GM12892 (cell line): ENCODE data around the gene CPEB3.
"Not testable (repeated sequence)": the region's sequence is repeated elsewhere in the genome, so short reads cannot be mapped to it uniquely, and the experiment has no call there.

Source experiments
- DNase-seq: peaks from one replicate; pipeline ENCODE4 v3.0.0; 2011; ENCODE audit not compliant: insufficient read length
- FAIRE-seq: peaks from 2 replicates; lab custom pipeline; 2011; peaks lifted over from hg19 to GRCh38; lab: Jason Lieb, UNC
- POLR2A ChIP-seq: IDR thresholded peaks from 2 replicates; pipeline ENCODE4 v1.6.1; 2011; ENCODE audit warnings: low read depth, low read length, control low read depth
- POLR2AphosphoS5 ChIP-seq: IDR thresholded peaks from 2 replicates; pipeline ENCODE4 v1.6.1; 2011; ENCODE audit warnings: low read depth, low read length, control low read depth
- TAF1 ChIP-seq: IDR thresholded peaks from 2 replicates; pipeline ENCODE4 v1.6.1; 2011; ENCODE audit warnings: low read depth, mild to moderate bottlenecking, control low read depth, low read length, borderline replicate concordance

The CPEB3 gene

DNA sequence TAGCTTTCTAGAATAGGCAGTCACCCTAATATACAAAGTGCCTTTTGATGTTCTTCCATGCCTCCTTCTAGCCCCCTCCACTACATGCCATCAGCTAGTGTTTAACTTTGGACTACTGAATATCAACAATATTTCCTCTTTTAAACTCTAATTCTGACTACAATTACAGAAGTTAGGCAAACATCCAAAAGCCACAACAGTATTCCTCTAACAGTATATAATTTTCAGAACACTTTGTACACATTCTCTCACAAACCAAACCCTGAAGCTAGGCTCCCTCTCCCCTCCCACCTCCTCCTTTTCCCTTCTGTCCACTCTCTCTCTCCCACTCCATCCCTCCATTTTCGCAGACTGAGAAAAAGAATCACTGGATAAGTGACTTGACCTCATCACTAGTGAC lies 59.7 kb downstream of the CPEB3 start:
- TF ChIP-seq TAF1 = no peak
- no peak for TF ChIP-seq POLR2A
- no peak for TF ChIP-seq POLR2AphosphoS5
- FAIRE-seq (no peak), DNase-seq (no peak)

DNA sequence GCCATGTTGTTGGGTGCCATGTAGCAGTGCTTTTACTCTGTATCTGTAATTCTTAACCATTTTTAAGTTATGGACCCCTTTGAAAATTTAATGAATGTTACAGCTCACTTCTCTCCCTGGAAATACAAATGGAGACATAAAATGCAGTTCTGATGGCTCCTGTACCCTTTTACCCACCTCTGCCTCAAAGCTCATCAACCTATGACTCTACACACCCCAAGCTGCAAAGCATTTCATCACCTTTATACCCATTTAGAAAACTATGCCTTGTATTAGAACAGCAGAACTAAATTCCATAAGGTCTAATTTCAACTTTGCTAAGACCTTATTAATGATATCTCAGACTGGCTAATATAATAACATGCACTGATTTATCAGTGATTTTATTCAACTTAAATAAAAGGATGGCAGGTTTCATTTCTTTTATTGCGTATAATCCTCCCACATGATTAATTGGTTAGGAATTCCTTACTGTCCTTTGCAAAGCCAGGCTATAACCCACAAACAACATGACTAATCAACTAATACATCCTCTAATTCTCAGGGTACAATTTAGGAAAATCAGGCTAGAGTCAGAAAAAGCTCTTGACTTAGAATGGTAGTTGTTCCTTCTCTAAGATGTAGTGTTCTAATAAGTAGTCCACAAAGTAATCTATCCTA lies 68.1 kb downstream of the CPEB3 start:
- DNase-seq = no peak
- TF ChIP-seq POLR2AphosphoS5 (no peak), TAF1 (no peak), POLR2A (no peak)
- no peak for FAIRE-seq

DNA sequence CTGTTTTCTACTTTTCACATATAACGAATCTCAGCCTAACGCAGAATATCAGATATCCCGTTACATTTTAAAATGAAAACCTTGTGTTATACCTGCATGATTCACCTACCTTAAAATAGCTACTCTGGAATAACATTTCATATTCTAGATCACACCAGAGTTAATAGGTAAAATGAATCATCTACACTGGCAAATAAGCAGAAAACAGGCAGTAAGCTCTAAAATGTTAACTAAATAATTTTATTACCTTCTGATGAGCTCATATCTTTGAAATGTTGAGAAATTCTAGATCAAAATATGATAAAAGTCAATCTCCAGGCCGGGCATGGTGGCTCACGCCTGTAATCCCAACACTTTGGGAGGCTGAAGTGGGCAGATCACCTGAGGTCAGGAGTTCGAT lies 71.3 kb downstream of the CPEB3 start:
- FAIRE-seq (no peak), DNase-seq (no peak)
- TF ChIP-seq POLR2AphosphoS5 (no peak), POLR2A (no peak), TAF1 (no peak)

DNA sequence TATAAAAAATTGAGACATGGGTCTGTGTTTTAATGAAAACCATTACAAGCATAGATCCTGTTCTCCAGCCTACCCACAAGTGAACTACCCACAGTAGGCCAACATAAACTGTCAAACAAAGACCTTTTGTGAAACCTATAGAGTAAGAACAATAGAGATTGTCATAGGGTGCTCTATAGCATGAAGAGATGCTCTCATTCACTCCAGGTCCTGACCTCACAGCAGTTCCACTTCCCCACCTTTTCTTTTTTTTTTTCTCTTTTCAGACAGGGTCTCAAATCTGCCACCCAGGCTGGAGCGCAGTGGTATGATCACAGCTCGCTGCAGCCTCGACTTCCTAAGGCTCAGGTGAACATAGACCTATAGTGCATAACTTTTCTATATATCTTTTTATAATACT lies 72.3 kb downstream of the CPEB3 start:
- no peak for TF ChIP-seq TAF1
- TF ChIP-seq POLR2AphosphoS5 = no peak
- TF ChIP-seq POLR2A = no peak
- DNase-seq (no peak), FAIRE-seq (no peak)

DNA sequence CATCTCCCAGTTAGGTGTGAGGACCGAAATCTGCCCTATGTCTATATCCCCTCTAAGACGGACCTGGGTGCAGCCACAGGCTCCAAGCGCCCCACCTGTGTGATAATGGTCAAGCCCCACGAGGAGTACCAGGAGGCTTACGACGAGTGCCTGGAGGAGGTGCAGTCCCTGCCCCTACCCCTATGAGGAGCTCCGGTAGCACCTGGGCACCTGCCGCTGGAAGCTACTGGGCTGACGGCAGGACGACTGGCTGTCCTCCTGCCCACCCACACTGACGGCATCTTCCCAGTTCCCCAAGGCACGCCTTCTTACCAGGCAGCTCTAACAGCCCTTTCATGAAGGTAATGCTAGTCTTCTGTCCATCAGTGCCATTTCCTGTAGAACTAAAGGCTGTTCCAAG lies 74.3 kb downstream of the CPEB3 start:
- DNase-seq = not testable (repeated sequence)
- FAIRE-seq = peak; percentile 63

DNA sequence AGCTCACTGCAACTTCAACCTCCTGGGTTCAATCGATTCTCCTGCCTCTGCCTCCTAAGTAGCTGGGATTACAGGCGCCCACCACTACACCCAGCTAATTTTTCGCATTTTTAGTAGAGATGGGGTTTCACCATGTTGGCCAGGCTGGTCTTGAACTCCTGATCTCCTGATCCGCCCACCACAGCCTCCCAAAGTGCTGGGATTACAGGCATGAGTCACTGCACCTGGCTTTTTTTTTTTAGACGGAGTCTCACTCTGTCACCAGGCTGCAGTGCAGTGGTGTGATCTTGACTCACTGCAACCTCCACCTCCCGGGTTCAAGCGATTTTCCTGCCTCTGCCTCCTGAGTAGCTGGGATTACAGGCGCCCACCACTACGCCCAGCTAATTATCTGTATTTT lies 75.7 kb downstream of the CPEB3 start:
- not testable (repeated sequence) for FAIRE-seq, DNase-seq

DNA sequence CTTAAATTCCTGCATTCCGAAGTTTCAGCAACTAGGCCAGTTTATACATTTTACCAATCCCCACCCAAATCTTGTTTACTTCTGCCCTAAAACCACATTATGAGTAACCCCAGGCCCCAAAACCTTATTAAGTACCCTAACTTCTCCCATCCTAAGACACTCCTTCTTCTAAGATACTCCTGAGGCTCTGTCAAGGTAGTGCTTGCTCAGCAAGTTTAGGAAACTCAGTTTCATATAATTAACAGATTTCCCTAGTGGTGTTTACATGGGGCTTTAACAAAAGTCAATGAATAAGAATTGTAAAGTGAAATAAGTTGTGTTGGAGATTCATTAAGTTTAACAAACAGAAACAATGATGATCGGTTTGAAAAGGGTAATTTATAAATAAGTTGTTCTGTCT lies 77.8 kb downstream of the CPEB3 start:
- TF ChIP-seq POLR2AphosphoS5 (no peak), POLR2A (no peak), TAF1 (no peak)
- FAIRE-seq (no peak), DNase-seq (no peak)

DNA sequence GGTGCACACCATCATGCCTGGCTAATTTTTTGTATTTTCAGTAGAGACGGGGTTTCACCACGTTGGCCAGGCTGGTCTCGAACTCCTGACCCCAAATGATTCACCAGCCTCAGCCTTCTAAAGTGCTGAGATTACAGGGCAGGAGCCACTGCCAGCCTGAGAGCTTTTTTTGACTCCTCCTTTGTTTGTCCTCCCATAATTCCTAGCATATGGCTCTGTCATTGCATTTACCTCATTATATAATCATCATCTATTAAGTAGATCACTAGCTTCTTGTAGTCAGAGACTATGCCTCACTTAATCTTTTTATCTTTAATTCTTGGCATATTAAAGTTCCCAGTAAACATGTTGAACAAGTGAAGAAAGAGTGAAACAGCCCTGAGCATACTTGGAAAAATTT lies 82.1 kb downstream of the CPEB3 start:
- no peak for FAIRE-seq

DNA sequence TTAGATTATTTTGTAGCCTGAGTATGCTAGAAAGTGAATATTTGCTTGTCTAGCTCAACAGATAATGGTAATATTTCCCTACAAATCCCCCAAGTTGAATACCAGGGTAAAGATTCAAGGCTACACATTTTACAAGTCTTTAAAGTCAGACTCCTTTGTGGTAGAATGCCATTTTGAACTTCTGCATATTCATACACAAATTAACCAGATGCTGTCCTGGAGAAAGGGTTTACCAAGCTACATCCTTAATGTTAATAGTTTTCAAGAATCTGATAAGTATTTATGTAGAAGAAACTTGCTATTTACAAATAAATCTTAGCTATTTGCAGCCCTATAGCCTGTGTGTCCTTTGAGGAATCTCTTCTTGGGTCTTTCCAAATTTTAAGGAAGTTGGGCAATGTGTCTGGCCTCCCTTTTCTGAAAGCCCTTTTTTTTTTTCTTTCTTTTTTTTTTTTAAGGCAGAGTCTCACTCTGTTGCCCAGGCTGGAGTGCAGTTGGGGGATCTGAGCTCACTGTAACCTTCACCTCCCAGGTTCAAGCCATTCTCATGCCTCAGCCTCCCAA lies 82.6 kb downstream of the CPEB3 start:
- TF ChIP-seq POLR2AphosphoS5 (no peak), POLR2A (no peak), TAF1 (no peak)
- no peak for FAIRE-seq
- no peak for DNase-seq

More for the DNA sequence above, 82.1 kb downstream of the CPEB3 start:
- TF ChIP-seq POLR2A (no peak), POLR2AphosphoS5 (no peak), TAF1 (no peak)
- DNase-seq = no peak

DNA sequence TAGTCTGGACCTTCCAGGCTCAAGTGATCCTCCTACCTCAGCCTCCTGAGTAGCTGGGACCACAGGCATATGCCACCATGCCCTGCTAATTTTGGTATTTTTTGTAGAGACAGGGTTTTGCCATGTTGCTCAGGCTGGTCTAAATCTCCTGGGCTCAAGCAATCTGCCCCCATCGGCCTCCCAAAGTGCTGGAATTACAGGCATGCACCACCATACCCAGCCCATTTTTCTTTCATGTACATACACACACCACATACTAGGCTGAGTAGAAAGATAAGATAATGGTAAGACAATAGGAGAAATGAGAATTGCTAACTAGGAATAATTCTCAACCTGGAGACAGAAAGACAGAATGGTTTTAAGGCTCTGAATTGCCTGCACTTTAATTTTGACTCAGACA lies 83.8 kb downstream of the CPEB3 start:
- DNase-seq (no peak), FAIRE-seq (no peak)
- no peak for TF ChIP-seq POLR2A
- no peak for TF ChIP-seq POLR2AphosphoS5
- no peak for TF ChIP-seq TAF1

DNA sequence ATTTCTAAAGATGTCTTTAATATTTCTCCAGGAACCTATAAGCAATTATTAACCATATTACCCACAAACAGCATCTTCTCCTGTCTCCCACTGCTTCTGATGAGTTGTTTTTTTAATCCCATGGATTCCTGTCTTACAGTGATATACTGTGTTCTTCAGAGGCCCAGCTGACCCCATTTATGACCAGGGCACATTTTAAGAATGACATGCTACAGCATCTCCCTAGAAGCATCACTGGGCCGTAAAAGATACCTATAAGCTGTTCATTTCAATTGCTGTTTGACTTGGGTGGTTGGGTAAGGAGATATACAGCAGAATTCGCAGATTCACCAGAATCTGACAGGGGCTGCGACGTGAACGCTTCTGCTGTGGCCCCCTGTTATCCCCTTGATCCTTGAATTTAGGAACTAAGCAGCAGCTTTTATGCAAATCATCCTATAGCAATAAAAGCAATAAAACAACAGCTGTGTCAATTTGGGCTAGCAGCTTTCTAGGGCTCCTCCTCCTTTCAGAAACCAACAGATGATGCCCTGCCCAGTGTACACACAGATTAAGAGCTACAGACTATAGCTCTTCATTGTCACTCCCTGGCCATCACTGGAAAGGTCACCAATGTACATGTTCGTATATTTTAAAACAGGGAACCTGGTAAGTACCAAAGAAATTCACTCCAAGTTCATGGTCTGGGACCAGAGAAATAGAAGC lies 86.8 kb downstream of the CPEB3 start:
- TF ChIP-seq POLR2AphosphoS5 = no peak
- TF ChIP-seq POLR2A = no peak
- TF ChIP-seq TAF1 = no peak
- DNase-seq (no peak), FAIRE-seq (no peak)

DNA sequence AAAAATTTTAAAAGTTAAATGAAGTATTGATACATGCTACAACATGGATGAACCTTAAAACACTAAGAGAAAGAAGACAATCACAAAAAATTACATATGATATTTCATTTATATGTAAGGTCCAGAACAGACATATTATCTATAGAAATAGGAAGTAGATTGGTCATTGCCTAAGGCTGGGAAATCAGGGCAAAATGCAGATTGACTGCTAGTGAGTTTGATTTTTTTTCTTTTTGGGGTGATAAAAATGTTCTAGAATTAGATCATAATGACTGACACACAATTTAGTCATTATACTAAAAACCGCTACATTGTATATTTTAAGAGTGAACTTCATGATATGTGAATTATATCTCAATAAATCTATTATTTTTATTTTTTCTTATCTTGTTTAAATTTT lies 88.3 kb downstream of the CPEB3 start:
- TF ChIP-seq TAF1 = no peak
- TF ChIP-seq POLR2A = no peak
- TF ChIP-seq POLR2AphosphoS5 = no peak
- FAIRE-seq (no peak), DNase-seq (no peak)

DNA sequence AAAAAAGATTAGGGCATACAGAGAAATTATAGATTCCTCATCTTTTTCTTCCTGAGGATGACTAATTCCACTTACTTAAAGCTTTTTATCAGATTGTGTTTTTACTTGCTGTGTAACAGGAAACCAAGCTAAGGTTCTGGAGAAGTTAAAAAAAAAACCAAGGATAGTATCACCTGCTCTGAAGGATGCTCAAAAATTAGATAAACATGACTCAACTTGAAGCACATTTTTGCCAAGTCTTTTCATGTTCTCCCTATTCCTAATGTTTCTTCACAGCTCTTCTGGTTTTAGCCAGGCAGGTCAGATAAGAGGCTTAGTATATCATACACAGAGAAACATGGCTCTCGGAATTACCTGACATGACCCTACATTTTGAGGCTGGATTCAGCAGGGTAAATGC lies 90.3 kb downstream of the CPEB3 start:
- DNase-seq = no peak
- no peak for FAIRE-seq
- no peak for TF ChIP-seq POLR2AphosphoS5
- no peak for TF ChIP-seq POLR2A
- TF ChIP-seq TAF1 = no peak
